PC-3 (cell line): ENCODE data around the gene S100B. TPM values are rescaled to one million over a fixed set of nuclear protein-coding genes. Genes with fewer than 3 reads are reported as not detected.

Experiments
- ATAC-seq: fragments of 200-7000 bp; cut with Tn5 transposase; 2 replicates; pipeline ENCODE4 v1.9.1; 2020; ENCODE audit warnings: mild to moderate bottlenecking, moderate library complexity
- BruUV-seq: library from RNA; stranded (reverse); fragments of 400-500 nt; replicated peaks from 2 replicates; lab custom pipeline; 2021; lab: Mats Ljungman, UMichigan
- CTCF ChIA-PET: fragments of 300-600 bp; sonication (Branson Sonifier 250); formaldehyde crosslinking; loops from one replicate; lab custom pipeline; 2022; ENCODE audit warnings: antibody characterized with exemption; lab: Charles Lee
- POLR2A ChIA-PET: fragments of 300-600 bp; sonication (Branson Sonifier 250); formaldehyde crosslinking; loops from one replicate; lab custom pipeline; 2022; ENCODE audit warnings: antibody characterized with exemption; ENCODE audit not compliant: unreplicated experiment; lab: Charles Lee
- DNase-seq: peaks from one replicate; pipeline ENCODE4 v3.0.0-alpha.2; 2015
- H2AFZ ChIP-seq: fragments of 300-600 bp; sonication (generic); 2 replicates; pipeline ENCODE4 v1.6.0; 2016; ENCODE audit warnings: antibody characterized with exemption, low read length
- H3F3A ChIP-seq: fragments of 300-600 bp; sonication (generic); one replicate; pipeline ENCODE4 v1.6.0; 2017; ENCODE audit warnings: antibody characterized with exemption, low read length, control low read depth, mild to moderate bottlenecking; ENCODE audit not compliant: unreplicated experiment
- H3K27ac ChIP-seq: fragments of 300-600 bp; sonication (generic); 2 replicates; pipeline ENCODE4 v1.5.1; 2016; ENCODE audit warnings: mild to moderate bottlenecking, low read length
- H3K27me3 ChIP-seq: fragments of 300-600 bp; sonication (generic); 2 replicates; pipeline ENCODE4 v1.6.1; 2016; ENCODE audit warnings: low read length, mixed read lengths
- H3K36me3 ChIP-seq: fragments of 300-600 bp; sonication (generic); 2 replicates; pipeline ENCODE4 v1.6.1; 2016; ENCODE audit warnings: low read depth, mixed run types, low read length, mixed read lengths
- H3K4me1 ChIP-seq: fragments of 300-600 bp; sonication (generic); 2 replicates; pipeline ENCODE4 v1.5.1; 2016; ENCODE audit warnings: low read length; ENCODE audit not compliant: insufficient read depth
- H3K4me2 ChIP-seq: fragments of 300-600 bp; sonication (generic); 2 replicates; pipeline ENCODE4 v1.6.0; 2016; ENCODE audit warnings: low read length
- H3K4me3 ChIP-seq: fragments of 300-600 bp; sonication (generic); 2 replicates; pipeline ENCODE4 v1.5.1; 2016; ENCODE audit warnings: mild to moderate bottlenecking, low read length, mixed read lengths
- H3K79me2 ChIP-seq: fragments of 300-600 bp; sonication (generic); 2 replicates; pipeline ENCODE4 v1.6.1; 2017; ENCODE audit warnings: low read length, mixed read lengths
- H3K9ac ChIP-seq: fragments of 300-600 bp; sonication (generic); 2 replicates; pipeline ENCODE4 v1.6.0; 2016; ENCODE audit warnings: mild to moderate bottlenecking, low read length
- H3K9me2 ChIP-seq: fragments of 300-600 bp; sonication (generic); replicated peaks from 2 replicates; pipeline ENCODE4 v1.6.1; 2016; ENCODE audit warnings: mixed run types, low read length, mixed read lengths
- H3K9me3 ChIP-seq: fragments of 300-600 bp; sonication (generic); 2 replicates; pipeline ENCODE4 v1.6.1; 2016; ENCODE audit warnings: low read length, mixed read lengths
- H4K20me1 ChIP-seq: fragments of 300-600 bp; sonication (generic); 2 replicates; pipeline ENCODE4 v1.6.1; 2016; ENCODE audit warnings: low read length, mixed read lengths
- EZH2 ChIP-seq: fragments of 300-600 bp; sonication (generic); IDR thresholded peaks from one replicate; pipeline ENCODE4 v1.6.1; 2017; ENCODE audit warnings: antibody characterized with exemption, mild to moderate bottlenecking, low read length; ENCODE audit not compliant: unreplicated experiment
- EZH2phosphoT487 ChIP-seq: fragments of 300-600 bp; sonication (generic); IDR thresholded peaks from 2 replicates; pipeline ENCODE4 v1.6.1; 2018; ENCODE audit warnings: mild to moderate bottlenecking, antibody characterized with exemption, low read length, borderline replicate concordance
- intact Hi-C: fragments of 100-400 bp; cut with micrococcal nuclease; formaldehyde crosslinking; loops from 2 replicates; pipeline ENCODE4 v1.9.0; 2023
- total RNA-seq: library from RNA; depleted of rRNA; stranded (reverse); fragments of >200 nt; gene quantifications from 2 replicates; pipeline ENCODE4 v1.2.3, GENCODE V29; 2014
- TF ChIP-seq, protein P1 (sequence below): fragments of 300-600 bp; sonication (generic); conservative IDR thresholded peaks from 2 replicates; pipeline ENCODE4 v1.5.1; 2017; ENCODE audit warnings: antibody characterized with exemption, low read depth, mild to moderate bottlenecking, low read length

Gene S100B
- total RNA-seq, 1 experiment from 2014 or later: not detected

DNA sequence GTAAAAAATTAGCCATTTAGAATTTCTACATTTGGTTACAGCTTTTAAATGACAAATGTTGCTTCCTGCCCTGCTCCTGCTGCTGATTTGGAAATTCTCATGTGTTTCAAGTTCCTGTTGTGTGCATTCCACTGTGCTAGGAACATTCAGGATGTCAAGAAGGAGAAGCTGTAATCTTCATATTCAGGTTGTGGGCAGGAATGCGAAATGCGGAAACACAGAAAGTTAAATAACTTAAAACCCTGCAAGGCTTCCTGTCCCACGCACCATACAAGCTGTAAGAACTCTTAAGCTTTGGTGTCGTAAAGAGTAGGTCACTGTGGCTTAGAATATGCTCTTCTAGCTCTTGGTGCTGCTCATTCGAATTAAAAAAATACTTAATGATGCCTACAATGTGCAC lies 52.6 kb downstream of the S100B start:
- Histone ChIP-seq H3K9me3 (no peaks in the 10 kb centered on the region), H3K27me3 (no peaks in the 10 kb centered on the region), H2AFZ (no peak overlapping the region), H3K79me2 (no peaks in the 10 kb centered on the region), H3K27ac (no peak overlapping the region), H3F3A (no peaks in the 10 kb centered on the region), H3K4me2 (no peak overlapping the region), H3K4me1 (no peaks in the 10 kb centered on the region), H4K20me1 (no peaks in the 10 kb centered on the region), H3K4me3 (no peak overlapping the region), H3K9ac (no peak overlapping the region), H3K36me3 (peaks cover 18% of the 10 kb centered on the region), H3K9me2 (no peaks in the 10 kb centered on the region)
- DNase-seq (no peak), ATAC-seq (no peak)
- ChIA-PET POLR2A (no interaction called here), CTCF (no interaction called here)
- intact Hi-C loops: no loop called here
- BruUV-seq: no TSS peak
- no peak for TF ChIP-seq EZH2phosphoT487
- TF ChIP-seq, protein P1, sequence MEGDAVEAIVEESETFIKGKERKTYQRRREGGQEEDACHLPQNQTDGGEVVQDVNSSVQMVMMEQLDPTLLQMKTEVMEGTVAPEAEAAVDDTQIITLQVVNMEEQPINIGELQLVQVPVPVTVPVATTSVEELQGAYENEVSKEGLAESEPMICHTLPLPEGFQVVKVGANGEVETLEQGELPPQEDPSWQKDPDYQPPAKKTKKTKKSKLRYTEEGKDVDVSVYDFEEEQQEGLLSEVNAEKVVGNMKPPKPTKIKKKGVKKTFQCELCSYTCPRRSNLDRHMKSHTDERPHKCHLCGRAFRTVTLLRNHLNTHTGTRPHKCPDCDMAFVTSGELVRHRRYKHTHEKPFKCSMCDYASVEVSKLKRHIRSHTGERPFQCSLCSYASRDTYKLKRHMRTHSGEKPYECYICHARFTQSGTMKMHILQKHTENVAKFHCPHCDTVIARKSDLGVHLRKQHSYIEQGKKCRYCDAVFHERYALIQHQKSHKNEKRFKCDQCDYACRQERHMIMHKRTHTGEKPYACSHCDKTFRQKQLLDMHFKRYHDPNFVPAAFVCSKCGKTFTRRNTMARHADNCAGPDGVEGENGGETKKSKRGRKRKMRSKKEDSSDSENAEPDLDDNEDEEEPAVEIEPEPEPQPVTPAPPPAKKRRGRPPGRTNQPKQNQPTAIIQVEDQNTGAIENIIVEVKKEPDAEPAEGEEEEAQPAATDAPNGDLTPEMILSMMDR: no peak
- TF ChIP-seq EZH2: no peak

DNA sequence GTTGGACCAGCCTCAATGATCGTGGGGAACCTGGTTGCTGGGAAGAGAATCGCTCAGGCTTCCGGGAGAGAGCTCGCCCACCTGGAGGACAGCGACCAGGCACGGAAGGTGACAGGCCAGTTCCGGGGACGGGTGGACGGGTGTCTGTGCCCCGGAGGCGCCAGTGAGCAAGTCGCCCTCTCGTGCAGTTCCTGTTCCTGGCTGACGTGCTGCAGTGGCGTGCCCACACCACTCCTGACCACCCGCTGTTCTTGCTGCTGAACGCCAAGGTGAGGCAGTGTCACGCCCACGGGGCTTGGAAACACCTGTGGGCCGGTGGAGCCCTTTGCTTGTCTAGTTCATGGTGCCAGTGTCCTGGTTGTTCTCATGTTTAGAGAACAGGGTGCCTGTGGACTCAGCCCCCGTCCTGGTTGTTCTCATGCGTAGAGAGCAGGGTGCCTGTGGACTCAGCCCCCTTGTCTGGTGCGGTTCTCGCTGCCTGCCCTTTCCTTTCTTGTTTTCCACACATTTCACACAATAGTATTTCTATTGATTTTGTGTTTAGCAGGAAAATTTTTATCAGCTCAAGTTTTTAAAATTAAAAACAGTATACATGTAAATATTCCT lies 53.1 kb downstream of the S100B start:
- no peaks in the 10 kb centered on the region for H3K9me3 ChIP-seq
- ChIA-PET POLR2A (no interaction called here), CTCF (no interaction called here)
- peaks cover 15% of the 10 kb centered on the region for H3K36me3 ChIP-seq
- no peaks in the 10 kb centered on the region for H3K79me2 ChIP-seq
- H3K27ac ChIP-seq: no peak overlapping the region
- no peaks in the 10 kb centered on the region for H3K9me2 ChIP-seq
- no peak for TF ChIP-seq EZH2
- no peak for TF ChIP-seq EZH2phosphoT487
- TF ChIP-seq, protein P1: no peak
- H2AFZ ChIP-seq: no peak overlapping the region
- H3K4me2 ChIP-seq: no peak overlapping the region
- no peak for DNase-seq
- ATAC-seq: no peak
- H3K9ac ChIP-seq: no peak overlapping the region
- BruUV-seq: no TSS peak
- no peaks in the 10 kb centered on the region for H3K27me3 ChIP-seq
- intact Hi-C loops: no loop called here
- H4K20me1 ChIP-seq: no peaks in the 10 kb centered on the region
- H3K4me1 ChIP-seq: no peaks in the 10 kb centered on the region
- no peak overlapping the region for H3K4me3 ChIP-seq
- no peaks in the 10 kb centered on the region for H3F3A ChIP-seq

DNA sequence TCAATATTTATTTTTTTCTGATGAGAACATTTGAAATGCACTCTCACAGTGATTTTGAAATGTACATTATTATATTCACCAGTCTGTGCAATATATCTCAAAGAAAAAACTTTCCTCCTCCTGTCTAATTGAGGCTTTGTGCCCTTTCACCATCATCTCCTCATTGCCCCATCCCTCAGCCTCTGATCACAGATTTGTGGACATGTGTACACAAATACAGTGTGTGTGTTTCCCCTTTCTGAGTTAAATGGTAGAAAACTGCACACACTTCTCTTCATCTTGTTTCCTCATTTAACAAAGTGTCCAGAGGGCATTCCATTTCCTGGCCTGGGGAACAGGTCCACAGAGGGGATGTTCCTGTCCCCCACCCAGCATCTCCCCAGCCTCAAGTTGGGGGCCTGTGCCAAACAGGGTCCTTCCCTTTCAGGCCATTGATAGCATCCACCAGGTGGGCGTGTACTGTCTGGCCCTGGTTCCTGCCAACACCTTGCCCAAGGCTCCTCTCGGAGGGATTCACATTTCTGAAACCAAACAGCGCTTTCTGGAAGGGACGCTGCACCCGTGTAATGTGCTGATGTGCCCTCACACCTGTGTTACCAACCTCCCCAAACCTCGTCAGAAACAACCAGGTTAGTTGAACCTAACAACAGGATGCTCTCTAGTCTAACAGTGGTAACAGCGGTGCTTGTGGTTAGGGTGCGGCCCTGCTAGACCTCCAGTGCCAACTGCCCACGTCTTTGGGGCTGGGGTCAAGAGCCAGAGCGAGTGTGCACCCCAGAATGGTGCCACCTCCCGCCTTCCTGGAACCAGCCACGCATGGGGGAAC lies 54.6 kb downstream of the S100B start:
- TF ChIP-seq EZH2phosphoT487: no peak
- TF ChIP-seq, protein P1: no peak
- no peak for TF ChIP-seq EZH2
- Histone ChIP-seq H3F3A (no peaks in the 10 kb centered on the region), H3K9ac (no peak overlapping the region), H3K4me2 (no peak overlapping the region), H3K27me3 (no peaks in the 10 kb centered on the region), H3K36me3 (peaks cover 19% of the 10 kb centered on the region), H3K9me3 (no peaks in the 10 kb centered on the region), H4K20me1 (no peaks in the 10 kb centered on the region), H3K4me1 (no peaks in the 10 kb centered on the region), H3K79me2 (no peaks in the 10 kb centered on the region), H3K9me2 (no peaks in the 10 kb centered on the region), H2AFZ (no peak overlapping the region), H3K4me3 (no peak overlapping the region), H3K27ac (no peak overlapping the region)
- ATAC-seq (no peak), DNase-seq (no peak)
- ChIA-PET POLR2A (no interaction called here), CTCF (no interaction called here)
- no TSS peak for BruUV-seq
- intact Hi-C loops: no loop called here
